ENCODE results near the gene RNF220. TPM values are rescaled to one million over a fixed set of nuclear protein-coding genes. Genes with fewer than 3 reads are reported as not detected.

RNF220 gene
- total RNA-seq, 1 donor from 2014 or later: 52.5 TPM

DNA sequence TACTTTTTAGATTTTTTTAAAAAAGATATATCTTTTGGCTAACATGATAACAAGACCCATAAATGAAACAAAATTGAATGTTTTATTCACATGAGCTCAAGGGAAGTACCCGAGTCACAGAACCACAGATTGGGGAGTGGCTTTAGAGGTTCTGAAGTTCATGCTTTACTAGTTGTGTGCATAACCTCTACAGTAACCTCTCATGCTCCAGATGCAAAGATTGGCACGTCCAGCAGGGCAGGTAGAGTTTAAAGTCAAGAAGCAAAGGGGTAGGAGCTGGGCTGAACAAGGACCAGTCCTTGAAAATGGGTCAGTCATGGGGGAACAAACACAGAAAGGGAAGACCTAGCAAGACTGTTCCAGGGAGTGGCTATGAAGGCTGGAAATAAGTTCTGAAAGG, 109.6 kb downstream of the RNF220 start:
- intact Hi-C loops (cut with DNase I): loop anchor here (5.0 kb wide), 1 partner anchor 1372 kb away; no protein-coding TSS in a partner anchor
- no peak overlapping the region for H3K4me3 ChIP-seq
- H3K9me3 ChIP-seq: no peaks in the 10 kb centered on the region
- DNase-seq (ENCODE audit: extremely low spot score in 2 of 2): no peak
- TF ChIP-seq POLR2AphosphoS5 (IDR thresholded peaks at IDR 0.05; ENCODE audit: insufficient read depth in 1 of 2, low read depth in 1 of 2): no peak
- TF ChIP-seq POLR2A (IDR thresholded peaks at IDR 0.05): no peak
- TF ChIP-seq, protein P1, sequence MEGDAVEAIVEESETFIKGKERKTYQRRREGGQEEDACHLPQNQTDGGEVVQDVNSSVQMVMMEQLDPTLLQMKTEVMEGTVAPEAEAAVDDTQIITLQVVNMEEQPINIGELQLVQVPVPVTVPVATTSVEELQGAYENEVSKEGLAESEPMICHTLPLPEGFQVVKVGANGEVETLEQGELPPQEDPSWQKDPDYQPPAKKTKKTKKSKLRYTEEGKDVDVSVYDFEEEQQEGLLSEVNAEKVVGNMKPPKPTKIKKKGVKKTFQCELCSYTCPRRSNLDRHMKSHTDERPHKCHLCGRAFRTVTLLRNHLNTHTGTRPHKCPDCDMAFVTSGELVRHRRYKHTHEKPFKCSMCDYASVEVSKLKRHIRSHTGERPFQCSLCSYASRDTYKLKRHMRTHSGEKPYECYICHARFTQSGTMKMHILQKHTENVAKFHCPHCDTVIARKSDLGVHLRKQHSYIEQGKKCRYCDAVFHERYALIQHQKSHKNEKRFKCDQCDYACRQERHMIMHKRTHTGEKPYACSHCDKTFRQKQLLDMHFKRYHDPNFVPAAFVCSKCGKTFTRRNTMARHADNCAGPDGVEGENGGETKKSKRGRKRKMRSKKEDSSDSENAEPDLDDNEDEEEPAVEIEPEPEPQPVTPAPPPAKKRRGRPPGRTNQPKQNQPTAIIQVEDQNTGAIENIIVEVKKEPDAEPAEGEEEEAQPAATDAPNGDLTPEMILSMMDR (IDR thresholded peaks at IDR 0.05): no peak
- H3K4me1 ChIP-seq: no peaks in the 10 kb centered on the region
- no peaks in the 10 kb centered on the region for H3K27me3 ChIP-seq
- no peak overlapping the region for H3K27ac ChIP-seq
- H3K36me3 ChIP-seq: no peaks in the 10 kb centered on the region

DNA sequence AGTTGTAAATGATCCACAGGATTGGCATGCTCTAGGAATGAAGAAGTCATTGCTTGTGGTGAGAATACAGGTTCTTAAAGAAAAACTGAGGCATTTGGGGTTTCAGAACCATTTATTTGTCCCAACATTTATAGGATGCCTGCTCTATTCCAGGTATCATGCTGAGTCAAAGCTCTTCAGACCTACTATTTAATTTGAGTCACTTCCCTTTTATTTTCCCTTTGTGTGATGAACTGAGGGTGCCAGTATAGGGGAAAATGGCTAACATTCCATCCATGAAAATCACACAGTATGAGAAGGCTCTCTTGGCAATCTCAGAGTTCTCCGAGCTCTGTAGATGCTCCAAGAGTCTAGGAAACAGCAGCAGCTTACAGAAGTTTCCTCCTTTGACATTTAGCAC, 110.4 kb downstream of the RNF220 start:
- no peak for DNase-seq (ENCODE audit: extremely low spot score in 2 of 2)
- TF ChIP-seq, protein P1 (IDR thresholded peaks at IDR 0.05): no peak
- TF ChIP-seq POLR2A (IDR thresholded peaks at IDR 0.05) (no peak), POLR2AphosphoS5 (IDR thresholded peaks at IDR 0.05; ENCODE audit: insufficient read depth in 1 of 2, low read depth in 1 of 2) (no peak)
- H3K27me3 ChIP-seq: no peaks in the 10 kb centered on the region
- no peak overlapping the region for H3K27ac ChIP-seq
- no peak overlapping the region for H3K4me3 ChIP-seq
- H3K36me3 ChIP-seq: no peaks in the 10 kb centered on the region
- intact Hi-C loops (cut with DNase I): loop anchor here (5.0 kb wide), 1 partner anchor 1373 kb away; no protein-coding TSS in a partner anchor
- no peaks in the 10 kb centered on the region for H3K4me1 ChIP-seq
- no peaks in the 10 kb centered on the region for H3K9me3 ChIP-seq

- TF ChIP-seq POLR2AphosphoS5 (IDR thresholded peaks at IDR 0.05; ENCODE audit: insufficient read depth in 1 of 2, low read depth in 1 of 2): no peak
- no peak for TF ChIP-seq POLR2A (IDR thresholded peaks at IDR 0.05)
- TF ChIP-seq, protein P1 (IDR thresholded peaks at IDR 0.05): no peak
- no peak overlapping the region for H3K27ac ChIP-seq
- H3K4me3 ChIP-seq: no peak overlapping the region
- H3K9me3 ChIP-seq: no peaks in the 10 kb centered on the region
- intact Hi-C loops (cut with DNase I): loop anchor here (5.0 kb wide), 1 partner anchor 1377 kb away; no protein-coding TSS in a partner anchor
- H3K27me3 ChIP-seq: no peaks in the 10 kb centered on the region
- H3K4me1 ChIP-seq: peaks cover 2% of the 10 kb centered on the region
- no peak for DNase-seq (ENCODE audit: extremely low spot score in 2 of 2)
- no peaks in the 10 kb centered on the region for H3K36me3 ChIP-seq
These were observed 114.1 kb downstream of the RNF220 start for GRCh38 chr1:44519035-44519676.

DNA sequence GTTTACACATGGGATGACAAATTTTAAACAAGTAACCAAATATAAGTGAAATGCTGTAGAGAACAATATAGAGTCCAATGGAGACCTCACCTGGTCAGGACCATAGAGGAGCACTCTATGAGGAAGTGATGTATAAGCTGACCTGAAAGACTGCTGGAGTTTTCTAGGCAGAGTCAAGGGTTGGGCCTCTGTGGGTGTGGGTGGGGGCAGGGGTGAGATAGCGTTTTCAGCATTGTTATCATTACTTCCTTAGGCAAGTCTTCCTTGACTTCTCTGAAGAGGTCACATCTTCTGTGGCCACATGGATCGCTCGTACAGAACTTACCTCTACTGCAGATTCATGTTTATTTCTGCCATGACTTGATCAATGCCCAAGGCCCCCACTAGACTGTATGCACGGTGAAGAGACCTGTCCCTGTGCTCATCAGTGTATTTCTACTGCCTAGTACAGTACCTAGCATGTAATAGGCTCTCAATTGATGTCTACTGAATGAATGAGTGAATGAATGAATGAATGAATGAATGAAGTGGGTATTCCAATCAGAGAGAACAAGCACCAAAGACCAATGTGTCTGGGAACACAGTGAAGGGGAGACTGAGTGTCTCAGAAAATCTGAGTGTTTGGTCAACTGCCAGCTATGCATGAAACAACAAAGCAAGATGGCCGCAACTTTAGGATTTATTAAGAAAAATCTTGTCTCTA, 116.5 kb downstream of the RNF220 start:
- H3K4me3 ChIP-seq: no peak overlapping the region
- TF ChIP-seq POLR2A (IDR thresholded peaks at IDR 0.05): no peak
- no peak for TF ChIP-seq POLR2AphosphoS5 (IDR thresholded peaks at IDR 0.05; ENCODE audit: insufficient read depth in 1 of 2, low read depth in 1 of 2)
- TF ChIP-seq, protein P1 (IDR thresholded peaks at IDR 0.05): no peak
- no peaks in the 10 kb centered on the region for H3K27me3 ChIP-seq

More for the DNA sequence above, 116.5 kb downstream of the RNF220 start:
- Histone ChIP-seq H3K36me3 (no peaks in the 10 kb centered on the region), H3K27ac (no peak overlapping the region), H3K9me3 (no peaks in the 10 kb centered on the region), H3K4me1 (peaks cover 9% of the 10 kb centered on the region)
- intact Hi-C loops (cut with DNase I): no loop called here
- no peak for DNase-seq (ENCODE audit: extremely low spot score in 2 of 2)
